Erythroblast (primary cell): ENCODE results near the gene CLNK.

Experiments
- GATA1 ChIP-seq: IDR thresholded peaks from 2 replicates; pipeline ENCODE4 v1.6.1; 2011; ENCODE audit warnings: low read depth, mild to moderate bottlenecking, control low read depth, low read length, moderate library complexity
- POLR2A ChIP-seq: IDR thresholded peaks from 2 replicates; pipeline ENCODE4 v1.6.1; 2011; ENCODE audit warnings: mild to moderate bottlenecking, low read length

DNA sequence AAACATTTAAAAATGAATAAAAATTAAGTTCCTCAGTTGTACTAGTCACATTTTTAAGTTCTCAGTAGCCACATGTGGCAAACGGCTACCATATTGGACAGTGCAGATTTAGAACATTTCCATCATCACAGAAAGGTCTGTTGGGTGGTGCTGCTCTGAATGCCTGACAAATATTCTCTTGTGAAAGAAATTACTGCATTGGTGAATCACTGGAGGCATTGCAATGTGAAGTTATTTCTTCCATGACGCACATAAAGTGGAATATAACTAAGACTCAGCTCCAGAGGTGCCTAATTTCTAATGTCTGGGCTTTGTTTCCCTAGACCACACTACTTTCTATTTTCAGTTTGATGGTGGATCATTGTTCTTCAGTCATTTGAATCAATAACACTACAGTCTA lies 44.9 kb downstream of the CLNK start:
- no peak for TF ChIP-seq POLR2A
- no peak for TF ChIP-seq GATA1
